Measurements from ENCODE around the gene TSGA10IP. TPM values are rescaled to one million over a fixed set of nuclear protein-coding genes. Genes with fewer than 3 reads are reported as not detected.

TSGA10IP gene
- polyA plus RNA-seq, 4 donors, result 0.52 TPM; not detected in 3

GRCh38 chr11:66003291-66003690 is 58.0 kb downstream of the TSGA10IP start:
- no peak for DNase-seq (ENCODE audit: low read depth in 4 of 4, low spot score in 2 of 4)

GRCh38 chr11:66004186-66004585 is 58.9 kb downstream of the TSGA10IP start:
- no peak for DNase-seq (ENCODE audit: low read depth in 4 of 4, low spot score in 2 of 4)

DNA sequence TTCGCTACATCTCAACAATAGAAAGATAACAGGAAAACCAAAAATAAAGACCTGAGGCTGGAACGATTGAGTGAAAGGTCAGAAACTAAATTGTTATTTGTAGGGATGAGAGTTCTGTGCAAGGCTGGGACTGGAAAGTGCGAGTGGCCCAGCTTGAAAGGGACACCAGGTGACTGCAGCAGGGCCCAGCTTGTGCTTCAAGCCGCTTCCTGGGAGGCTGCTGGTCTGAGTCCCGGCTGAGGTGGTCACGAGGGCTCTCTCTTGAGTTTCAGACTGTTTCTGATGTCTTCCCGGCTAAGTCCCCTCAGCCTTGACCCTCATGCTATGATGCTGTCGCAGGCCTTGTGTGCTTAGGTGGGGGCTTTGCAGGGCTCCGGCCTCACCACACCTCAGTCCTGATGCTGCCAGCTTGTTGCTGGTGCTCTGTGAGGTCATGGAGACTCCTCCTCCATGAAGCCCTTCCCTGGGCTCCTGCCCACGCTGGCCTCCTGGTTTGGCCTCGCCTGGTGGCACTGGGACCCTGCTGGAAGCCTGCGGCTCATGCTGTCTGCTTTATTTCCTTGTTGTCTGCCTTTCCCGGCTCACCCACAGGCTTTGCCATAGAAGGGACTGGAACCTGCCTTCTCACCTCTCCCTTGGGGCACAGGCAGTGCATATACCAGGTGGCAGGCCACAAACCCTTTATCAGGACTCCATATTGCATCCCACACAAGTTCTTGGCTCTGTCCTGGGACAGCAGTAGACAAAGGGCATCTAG is 61.0 kb downstream of the TSGA10IP start:
- no peak for DNase-seq (ENCODE audit: low read depth in 4 of 4, low spot score in 2 of 4)

DNA sequence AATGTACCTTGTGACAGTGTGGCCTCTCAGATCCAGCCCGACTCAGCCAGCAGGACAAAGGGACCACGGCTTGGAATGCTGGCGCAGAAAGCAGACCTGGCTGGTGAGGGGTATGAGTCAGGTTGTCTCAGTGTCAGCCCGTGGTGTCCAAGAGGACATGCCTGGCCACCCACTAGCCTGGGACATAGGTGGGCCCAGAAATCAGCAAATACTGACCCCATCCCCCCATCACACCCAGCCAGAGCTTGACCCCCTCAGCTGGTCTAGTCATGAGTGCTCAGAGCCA is 61.6 kb downstream of the TSGA10IP start:
- DNase-seq (ENCODE audit: low read depth in 4 of 4, low spot score in 2 of 4), result no peak

DNA sequence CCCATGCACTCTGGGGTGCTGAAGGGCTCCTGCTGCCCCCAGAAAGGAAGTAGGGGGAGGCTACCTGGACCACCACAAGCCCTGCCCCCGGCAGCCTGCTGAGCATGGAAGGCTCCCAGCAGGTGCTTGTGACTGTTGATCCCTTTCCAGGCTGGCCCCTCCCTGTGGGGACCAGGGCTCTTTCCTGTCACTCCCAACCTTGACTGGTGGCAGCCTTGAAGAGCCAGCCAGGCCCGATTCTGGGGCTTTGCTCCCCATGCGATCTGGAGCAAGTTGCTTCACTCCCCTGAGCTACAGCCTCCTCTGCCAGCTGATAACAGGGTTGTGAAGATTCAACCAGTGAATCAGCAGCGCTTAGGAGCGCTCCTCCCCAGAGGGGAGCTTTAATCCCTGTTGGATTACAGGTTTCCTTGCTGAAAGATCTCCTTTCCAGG is 61.9 kb downstream of the TSGA10IP start:
- no peak for DNase-seq (ENCODE audit: low read depth in 4 of 4, low spot score in 2 of 4)

DNA sequence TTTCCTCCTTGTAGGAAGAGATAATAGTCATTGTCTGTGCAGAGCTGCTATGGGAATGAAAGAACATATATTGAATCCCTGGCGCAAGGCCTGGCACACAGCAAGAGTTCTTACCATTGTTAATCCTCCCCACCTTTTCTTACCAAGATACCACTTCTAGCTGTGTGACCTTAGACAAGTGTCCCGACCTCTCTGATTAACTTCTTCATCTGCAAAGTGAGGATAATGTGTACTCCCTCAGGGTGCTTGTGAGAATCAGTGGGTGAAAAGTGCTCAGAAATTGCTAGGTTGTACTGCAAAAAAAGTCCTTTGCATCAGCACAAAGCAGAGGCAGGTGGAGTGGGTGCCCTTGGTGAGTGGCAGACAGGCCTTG is 62.8 kb downstream of the TSGA10IP start:
- no peak for DNase-seq (ENCODE audit: low read depth in 4 of 4, low spot score in 2 of 4)

DNA sequence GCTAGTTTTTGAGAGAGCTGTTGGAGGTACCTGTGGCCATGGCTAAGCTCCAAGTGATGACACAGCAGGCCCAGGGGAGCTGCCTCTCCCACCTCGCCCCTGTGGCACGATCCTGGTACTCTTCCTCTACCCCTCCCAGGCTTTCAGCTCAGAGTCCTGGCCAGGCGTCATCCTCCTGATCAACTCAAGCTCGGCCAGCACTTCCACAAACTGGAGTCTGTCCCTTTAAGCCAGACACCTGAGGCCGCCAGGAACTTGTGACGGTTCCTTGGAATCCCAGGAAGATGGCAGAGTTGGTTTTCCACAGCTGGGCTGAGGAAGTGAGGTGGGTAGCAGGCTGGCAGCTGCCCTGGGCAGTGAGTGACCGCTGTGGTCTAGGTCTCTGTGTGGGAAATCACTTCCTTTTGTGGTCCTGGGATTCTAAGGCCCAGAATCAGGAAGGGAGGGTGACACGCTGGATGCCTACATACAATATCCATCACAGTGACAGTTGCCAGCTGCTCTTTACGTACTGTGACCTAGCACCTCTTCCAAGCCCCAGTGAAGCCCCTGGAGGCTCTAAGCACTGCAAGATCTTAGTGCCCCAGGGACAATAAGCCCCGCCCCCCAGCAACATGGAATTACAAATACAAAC is 63.3 kb downstream of the TSGA10IP start:
- no peak for DNase-seq (ENCODE audit: low read depth in 4 of 4, low spot score in 2 of 4)

Other genes with a start within 250 kb of the TSGA10IP start
- 10 to 100 TPM; 68.5 to 80.9 (median 80.1) TPM for gene KAT5, start 233.2 kb upstream of the TSGA10IP start, polyA plus RNA-seq (ENCODE audit: insufficient read length in 4 of 4)
- gene RNASEH2C, start 224.7 kb upstream of the TSGA10IP start, polyA plus RNA-seq (ENCODE audit: insufficient read length in 4 of 4), result 10 to 100 TPM; 31.9 to 62.5 (median 53.3) TPM
- gene AP5B1, start 164.5 kb upstream of the TSGA10IP start, polyA plus RNA-seq (ENCODE audit: insufficient read length in 4 of 4), result 10 to 100 TPM in 1 of 4 donors, 1 to 10 TPM in 3; 6.0 to 11.8 (median 8.5) TPM
- 10 to 100 TPM in 3 of 4 donors, 1 to 10 TPM in 1; 9.2 to 16.6 (median 13.4) TPM for gene OVOL1, start 158.4 kb upstream of the TSGA10IP start, polyA plus RNA-seq (ENCODE audit: insufficient read length in 4 of 4)
- gene SNX32, start 111.5 kb upstream of the TSGA10IP start, polyA plus RNA-seq (ENCODE audit: insufficient read length in 4 of 4), result 1 to 10 TPM; 1.4 to 4.9 (median 2.5) TPM
- 100 to 1,000 TPM; 733 to 901 (median 785) TPM for gene CFL1, start 87.3 kb upstream of the TSGA10IP start, polyA plus RNA-seq (ENCODE audit: insufficient read length in 4 of 4)
- 10 to 100 TPM; 41.7 to 67.3 (median 55.7) TPM for gene MUS81, start 85.0 kb upstream of the TSGA10IP start, polyA plus RNA-seq (ENCODE audit: insufficient read length in 4 of 4)
- gene EFEMP2, start 72.7 kb upstream of the TSGA10IP start, polyA plus RNA-seq (ENCODE audit: insufficient read length in 4 of 4), result 100 to 1,000 TPM in 3 of 4 donors, 10 to 100 TPM in 1; 96.5 to 170 (median 123) TPM
- gene CTSW, start 65.6 kb upstream of the TSGA10IP start, polyA plus RNA-seq (ENCODE audit: insufficient read length in 4 of 4), result 1 to 10 TPM in 3 of 4 donors, under 1 TPM in 1; 0.77 to 1.6 (median 1.3) TPM
- gene FIBP, start 57.0 kb upstream of the TSGA10IP start, polyA plus RNA-seq (ENCODE audit: insufficient read length in 4 of 4), result 100 to 1,000 TPM in 1 of 4 donors, 10 to 100 TPM in 3; 91.1 to 106 (median 96.7) TPM
- 10 to 100 TPM in 2 of 4 donors, 1 to 10 TPM in 2; 7.6 to 19.9 (median 11.7) TPM for gene CCDC85B, start 54.8 kb upstream of the TSGA10IP start, polyA plus RNA-seq (ENCODE audit: insufficient read length in 4 of 4)
- under 1 TPM; 0.11 to 0.30 (median 0.18) TPM for gene FOSL1, start 45.1 kb upstream of the TSGA10IP start, polyA plus RNA-seq (ENCODE audit: insufficient read length in 4 of 4)
- 10 to 100 TPM; 31.8 to 49.9 (median 41.7) TPM for gene C11orf68, start 26.4 kb upstream of the TSGA10IP start, polyA plus RNA-seq (ENCODE audit: insufficient read length in 4 of 4)
- 100 to 1,000 TPM in 2 of 4 donors, 10 to 100 TPM in 2; 73.3 to 131 (median 95.7) TPM for gene DRAP1, start 26.1 kb upstream of the TSGA10IP start, polyA plus RNA-seq (ENCODE audit: insufficient read length in 4 of 4)
- gene SART1, start 16.3 kb downstream of the TSGA10IP start, polyA plus RNA-seq (ENCODE audit: insufficient read length in 4 of 4), result 10 to 100 TPM; 45.3 to 57.6 (median 52.4) TPM
- 10 to 100 TPM; 25.3 to 32.7 (median 28.4) TPM for gene EIF1AD, start 56.7 kb downstream of the TSGA10IP start, polyA plus RNA-seq (ENCODE audit: insufficient read length in 4 of 4)
- gene BANF1, start 57.0 kb downstream of the TSGA10IP start, polyA plus RNA-seq (ENCODE audit: insufficient read length in 4 of 4), result 100 to 1,000 TPM; 218 to 315 (median 264) TPM
- gene CST6, start 66.5 kb downstream of the TSGA10IP start, polyA plus RNA-seq (ENCODE audit: insufficient read length in 4 of 4), result not detected
- not detected for gene CATSPER1, start 81.0 kb downstream of the TSGA10IP start, polyA plus RNA-seq (ENCODE audit: insufficient read length in 4 of 4)
- gene GAL3ST3, start 103.7 kb downstream of the TSGA10IP start, polyA plus RNA-seq (ENCODE audit: insufficient read length in 4 of 4), result 1 to 10 TPM; 3.7 to 8.6 (median 5.9) TPM
- 100 to 1,000 TPM; 221 to 254 (median 237) TPM for gene SF3B2, start 106.9 kb downstream of the TSGA10IP start, polyA plus RNA-seq (ENCODE audit: insufficient read length in 4 of 4)
- gene PACS1, start 124.8 kb downstream of the TSGA10IP start, polyA plus RNA-seq (ENCODE audit: insufficient read length in 4 of 4), result 10 to 100 TPM; 38.5 to 57.0 (median 50.4) TPM

All from left renal cortex interstitium (tissue), 4 donors.